ENCODE results near the gene CCDC148.
"Not testable (repeated sequence)": the region's sequence is repeated elsewhere in the genome, so short reads cannot be mapped to it uniquely, and the experiment has no call there.

DNA sequence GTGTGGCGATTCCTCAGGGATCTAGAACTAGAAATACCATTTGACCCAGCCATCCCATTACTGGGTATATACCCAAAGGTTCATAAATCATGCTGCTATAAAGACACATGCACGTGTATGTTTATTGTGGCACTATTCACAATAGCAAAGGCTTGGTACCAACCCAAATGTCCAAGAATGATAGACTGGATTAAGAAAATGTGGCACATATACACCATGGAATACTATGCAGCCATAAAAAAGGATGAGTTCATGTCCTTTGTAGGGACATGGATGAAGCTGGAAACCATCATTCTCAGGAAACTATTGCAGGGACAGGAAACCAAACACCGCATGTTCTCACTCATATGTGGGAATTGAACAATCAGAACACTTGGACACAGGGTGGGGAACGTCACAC is 17.5 kb downstream of the CCDC148 start:
- TF ChIP-seq, protein P1, sequence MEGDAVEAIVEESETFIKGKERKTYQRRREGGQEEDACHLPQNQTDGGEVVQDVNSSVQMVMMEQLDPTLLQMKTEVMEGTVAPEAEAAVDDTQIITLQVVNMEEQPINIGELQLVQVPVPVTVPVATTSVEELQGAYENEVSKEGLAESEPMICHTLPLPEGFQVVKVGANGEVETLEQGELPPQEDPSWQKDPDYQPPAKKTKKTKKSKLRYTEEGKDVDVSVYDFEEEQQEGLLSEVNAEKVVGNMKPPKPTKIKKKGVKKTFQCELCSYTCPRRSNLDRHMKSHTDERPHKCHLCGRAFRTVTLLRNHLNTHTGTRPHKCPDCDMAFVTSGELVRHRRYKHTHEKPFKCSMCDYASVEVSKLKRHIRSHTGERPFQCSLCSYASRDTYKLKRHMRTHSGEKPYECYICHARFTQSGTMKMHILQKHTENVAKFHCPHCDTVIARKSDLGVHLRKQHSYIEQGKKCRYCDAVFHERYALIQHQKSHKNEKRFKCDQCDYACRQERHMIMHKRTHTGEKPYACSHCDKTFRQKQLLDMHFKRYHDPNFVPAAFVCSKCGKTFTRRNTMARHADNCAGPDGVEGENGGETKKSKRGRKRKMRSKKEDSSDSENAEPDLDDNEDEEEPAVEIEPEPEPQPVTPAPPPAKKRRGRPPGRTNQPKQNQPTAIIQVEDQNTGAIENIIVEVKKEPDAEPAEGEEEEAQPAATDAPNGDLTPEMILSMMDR (IDR thresholded peaks at IDR 0.05): not testable (repeated sequence)
- not testable (repeated sequence) for TF ChIP-seq POLR2A (IDR thresholded peaks at IDR 0.05)
